ENCODE measurements around the gene TPO.
A peak's percentile ranks its signal among the peaks of the same experiment; 100 is the strongest.

The TPO gene

DNA sequence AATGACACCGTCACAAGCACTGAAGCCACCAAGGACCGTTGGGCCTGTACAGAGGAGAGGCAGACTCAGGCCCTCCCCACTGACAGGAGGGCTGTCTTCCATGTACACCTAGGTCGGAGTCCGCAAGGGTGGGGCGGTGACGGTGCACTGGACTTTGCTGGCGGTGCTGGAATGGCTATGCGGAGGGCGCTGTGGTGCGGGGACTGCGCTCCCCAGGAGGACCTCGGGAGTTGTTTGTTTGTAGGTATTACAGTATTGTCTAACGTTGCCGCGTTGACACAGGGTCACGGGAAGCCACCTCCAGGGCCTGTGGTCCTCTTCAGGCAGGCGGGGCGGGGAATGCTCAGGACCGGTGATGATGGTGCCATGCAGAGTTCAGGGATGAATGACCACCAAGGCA, 126.2 kb downstream of the TPO start:
- DNase-seq, result no peak

DNA sequence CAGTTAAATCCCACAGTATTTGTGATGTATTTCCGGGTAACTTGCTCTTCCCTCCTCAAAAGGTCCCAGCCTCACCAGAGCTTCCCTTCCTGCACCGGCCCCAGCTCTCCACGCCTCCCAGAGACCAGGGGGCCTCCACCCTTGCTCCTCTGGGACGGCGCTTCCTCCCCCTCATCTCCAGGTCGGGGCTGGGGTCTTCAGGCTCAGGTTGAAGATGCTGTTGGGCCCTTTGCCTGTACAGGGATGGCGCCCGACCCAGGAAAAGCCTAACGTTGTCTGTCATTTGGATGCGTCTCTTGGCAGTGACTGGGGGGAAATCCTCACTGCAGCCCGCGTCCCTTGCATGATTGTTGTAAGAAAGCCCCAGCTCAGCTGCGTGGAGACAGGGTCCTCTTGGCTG, 126.7 kb downstream of the TPO start:
- no peak for DNase-seq

- no peak for DNase-seq
These were observed 127.2 kb downstream of the TPO start for GRCh38 chr2:1540481-1540880.

DNA sequence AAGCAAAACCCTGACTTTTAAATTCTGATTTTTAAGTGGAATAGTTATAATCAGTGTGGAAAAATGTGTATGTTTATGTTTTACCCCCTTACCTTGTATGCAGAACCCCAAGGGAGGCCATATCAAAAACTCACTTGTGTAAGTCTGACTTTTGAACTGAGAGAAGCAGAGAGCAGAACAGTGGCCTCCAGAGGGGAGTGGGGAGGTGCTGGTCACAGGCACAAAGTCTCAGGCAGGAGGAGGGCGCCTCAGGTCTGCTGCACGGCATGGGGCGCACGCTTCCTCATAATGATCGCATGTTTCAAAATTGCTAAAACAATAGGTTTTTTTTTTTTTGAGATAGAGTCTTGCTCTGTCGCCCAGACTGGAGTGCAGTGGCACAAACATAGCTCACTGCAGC, 127.8 kb downstream of the TPO start:
- no peak for DNase-seq

DNA sequence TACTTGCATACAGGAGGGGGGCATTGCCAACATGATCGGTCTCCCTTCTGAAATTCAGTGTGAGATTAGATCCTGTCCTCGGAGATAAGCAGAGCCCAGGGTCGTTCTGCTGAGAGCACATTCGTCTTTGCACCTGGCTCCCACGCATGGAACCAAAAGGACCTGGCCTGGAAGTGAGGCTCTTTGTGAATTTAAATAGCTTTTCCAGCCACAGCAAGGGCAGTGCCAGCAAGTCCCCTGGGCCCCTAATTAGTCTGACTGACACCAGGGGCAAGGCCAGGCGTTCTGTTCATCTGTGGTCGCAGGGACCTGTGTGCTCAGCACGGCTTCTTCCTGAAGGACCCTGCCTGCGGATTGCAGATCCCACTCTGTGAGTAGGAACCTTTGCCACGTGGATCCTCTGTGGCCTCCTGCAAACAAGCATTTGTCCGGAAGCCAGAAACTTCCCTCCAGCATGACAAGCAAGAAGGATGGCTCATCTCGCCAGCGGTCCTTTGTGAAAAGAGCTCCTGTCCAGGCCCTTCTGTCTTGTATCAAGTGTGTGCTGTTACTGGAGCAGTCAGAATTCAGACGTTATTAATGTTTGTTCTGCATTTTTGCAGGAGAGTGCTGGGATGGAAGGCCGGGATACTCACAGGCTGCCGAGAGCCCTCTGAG, 128.7 kb downstream of the TPO start:
- DNase-seq, result no peak

- no peak for DNase-seq
These were observed 129.7 kb downstream of the TPO start for GRCh38 chr2:1542971-1543370.

DNA sequence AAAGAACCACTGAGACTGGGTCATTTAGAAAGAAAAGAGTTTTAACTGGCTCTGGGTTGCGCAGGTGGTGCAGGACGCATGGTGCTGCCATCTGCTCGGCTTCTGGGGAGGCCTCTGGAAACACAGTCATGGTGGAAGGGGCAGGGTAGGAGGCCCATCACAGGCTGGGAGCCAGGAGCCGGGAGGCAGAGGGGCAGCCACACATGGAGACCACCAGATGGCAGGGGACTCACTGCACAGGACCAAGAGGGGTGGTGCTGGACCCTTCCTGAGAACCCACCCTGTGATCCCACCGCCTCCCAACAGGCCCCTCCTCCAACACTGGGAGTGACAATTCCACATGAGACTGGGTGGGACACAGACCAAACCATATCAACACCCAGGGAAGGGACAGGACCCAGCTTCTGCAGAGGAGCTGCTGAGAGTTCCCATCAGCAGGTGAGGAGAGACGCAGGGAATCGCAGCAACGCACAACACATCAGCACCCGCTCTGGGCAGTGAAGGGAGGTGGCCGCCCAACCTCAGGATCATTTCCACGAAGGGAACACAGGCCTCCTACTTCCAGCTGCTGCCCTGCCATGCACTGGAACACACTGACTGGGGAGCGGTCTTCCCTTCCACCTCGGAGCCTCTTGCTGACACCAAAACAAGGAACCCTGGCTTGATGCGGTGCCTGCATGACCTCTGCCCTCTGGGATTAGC, 130.7 kb downstream of the TPO start:
- DNase-seq, result no peak

- no peak for DNase-seq
These were observed 131.3 kb downstream of the TPO start for GRCh38 chr2:1544478-1545069.

GRCh38 chr2:1546023-1546591, 132.8 kb downstream of the TPO start:
- DNase-seq, result peak; percentile 71

- DNase-seq, result no peak
These were observed 133.6 kb downstream of the TPO start for GRCh38 chr2:1546901-1547300.

- no peak for DNase-seq
These were observed 135.8 kb downstream of the TPO start for GRCh38 chr2:1548910-1549673.

DNA sequence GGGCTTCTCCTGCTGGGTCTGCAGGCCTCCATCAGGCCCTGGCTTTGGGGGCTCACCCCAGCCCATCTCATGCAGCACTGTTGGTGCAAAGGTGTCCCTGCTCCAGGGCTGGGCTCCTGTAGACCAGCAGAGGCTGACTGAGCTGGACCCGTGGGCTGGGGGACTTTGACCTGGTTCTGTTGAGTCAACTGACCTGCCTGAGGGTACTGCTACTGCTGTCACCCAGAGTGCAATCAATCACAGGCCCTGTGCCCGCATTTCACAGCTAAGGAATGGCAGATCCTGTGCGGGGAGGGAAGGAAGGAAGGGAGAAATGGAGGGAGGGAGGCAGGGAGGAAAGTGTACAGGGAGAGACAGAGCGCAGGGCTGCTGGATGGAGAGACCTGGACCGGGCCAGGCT, 136.8 kb downstream of the TPO start:
- no peak for DNase-seq

DNA sequence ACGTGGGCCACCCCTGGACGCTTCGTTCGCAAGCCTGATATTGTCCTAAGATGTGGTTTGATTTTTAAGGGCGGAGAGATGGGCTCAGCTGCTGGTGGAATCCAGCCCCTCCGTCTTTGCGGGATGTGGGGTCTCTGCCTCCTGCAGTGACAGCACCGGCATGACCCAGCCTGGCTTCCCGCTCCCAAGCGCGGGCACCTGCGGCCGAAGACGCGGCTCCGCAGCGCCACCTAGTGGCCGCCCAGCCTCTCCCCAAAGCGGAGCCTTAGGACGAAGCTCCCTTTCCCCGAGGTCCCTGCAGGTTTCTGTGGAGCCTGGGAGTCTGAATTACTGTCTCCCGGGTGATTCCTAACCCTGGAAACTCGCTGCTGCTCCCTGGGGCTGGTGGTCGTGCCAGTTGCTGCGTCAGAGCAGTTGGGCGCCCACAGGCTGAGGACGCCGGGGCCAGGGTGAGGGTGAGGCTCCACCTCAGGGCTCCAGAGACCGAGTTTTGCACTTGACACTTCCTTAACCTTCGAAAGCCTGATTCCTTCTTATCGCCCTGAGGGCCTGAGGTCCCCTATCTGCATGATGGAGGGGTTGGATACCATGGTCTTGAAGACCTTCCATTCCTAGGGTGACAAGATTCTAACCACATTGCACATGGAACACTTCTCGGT, 137.5 kb downstream of the TPO start:
- peak; percentile 70 for DNase-seq

DNA sequence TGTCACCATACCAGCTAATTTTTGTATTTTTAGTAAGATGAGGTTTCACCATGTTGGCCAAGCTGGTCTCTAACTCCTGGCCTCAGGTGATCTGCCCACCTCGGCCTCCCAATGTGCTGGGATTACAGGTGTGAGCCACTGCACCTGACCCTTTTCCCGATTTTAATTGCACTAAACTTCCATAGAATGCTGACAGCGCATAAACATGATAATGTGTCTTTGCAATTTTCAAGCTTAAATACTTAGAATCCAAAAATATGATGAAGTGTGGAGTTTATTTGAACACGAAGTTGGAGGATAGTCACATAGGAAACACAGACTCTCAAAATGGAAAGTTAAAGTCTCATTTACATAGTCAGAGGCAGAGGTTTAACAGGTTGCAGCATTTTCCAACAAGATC, 138.6 kb downstream of the TPO start:
- DNase-seq, result no peak

DNA sequence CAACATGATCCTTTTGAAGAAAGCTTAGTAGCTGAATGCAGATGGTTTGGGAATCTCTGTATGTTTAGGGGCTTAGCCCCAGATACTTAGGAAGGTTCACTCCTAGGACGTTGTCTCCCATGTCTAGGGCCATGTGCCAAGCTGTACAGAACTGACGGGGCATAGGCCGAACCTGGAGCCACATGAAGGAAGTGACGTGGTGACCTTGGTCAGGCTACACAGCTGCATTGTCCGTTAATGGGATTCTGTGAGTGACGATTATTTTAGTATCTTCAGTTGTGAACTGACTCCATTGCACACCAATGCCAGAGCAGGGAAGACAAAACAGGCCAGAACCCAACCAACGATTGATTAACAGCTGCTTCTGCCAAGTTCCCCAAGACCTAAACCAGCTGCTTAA, 139.3 kb downstream of the TPO start:
- DNase-seq, result no peak

GRCh38 chr2:1553671-1554295, 140.5 kb downstream of the TPO start:
- no peak for DNase-seq

DNA sequence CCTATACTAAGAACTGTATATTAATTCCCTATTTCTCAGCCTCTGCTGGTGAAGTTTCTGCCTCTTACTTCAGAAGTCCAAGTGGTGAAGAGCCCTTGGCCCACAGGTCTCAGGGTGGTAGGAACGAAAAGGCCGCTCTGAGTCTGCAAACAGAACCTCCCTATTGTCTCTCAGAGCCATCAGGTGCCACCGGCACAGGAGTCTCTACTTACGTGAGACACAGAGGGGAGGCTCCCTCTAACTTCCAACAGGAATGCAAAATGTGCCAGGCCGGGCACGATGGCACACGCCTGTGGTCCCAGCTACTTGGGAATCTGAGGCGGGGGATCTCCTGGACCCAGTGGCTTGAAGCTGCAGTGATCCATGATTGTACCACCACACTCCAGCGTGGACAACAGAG, 143.0 kb downstream of the TPO start:
- no peak for DNase-seq

- DNase-seq, result no peak
These were observed 143.7 kb downstream of the TPO start for GRCh38 chr2:1556776-1557466.

- no peak for DNase-seq
These were observed 144.2 kb downstream of the TPO start for GRCh38 chr2:1557467-1557820.

DNA sequence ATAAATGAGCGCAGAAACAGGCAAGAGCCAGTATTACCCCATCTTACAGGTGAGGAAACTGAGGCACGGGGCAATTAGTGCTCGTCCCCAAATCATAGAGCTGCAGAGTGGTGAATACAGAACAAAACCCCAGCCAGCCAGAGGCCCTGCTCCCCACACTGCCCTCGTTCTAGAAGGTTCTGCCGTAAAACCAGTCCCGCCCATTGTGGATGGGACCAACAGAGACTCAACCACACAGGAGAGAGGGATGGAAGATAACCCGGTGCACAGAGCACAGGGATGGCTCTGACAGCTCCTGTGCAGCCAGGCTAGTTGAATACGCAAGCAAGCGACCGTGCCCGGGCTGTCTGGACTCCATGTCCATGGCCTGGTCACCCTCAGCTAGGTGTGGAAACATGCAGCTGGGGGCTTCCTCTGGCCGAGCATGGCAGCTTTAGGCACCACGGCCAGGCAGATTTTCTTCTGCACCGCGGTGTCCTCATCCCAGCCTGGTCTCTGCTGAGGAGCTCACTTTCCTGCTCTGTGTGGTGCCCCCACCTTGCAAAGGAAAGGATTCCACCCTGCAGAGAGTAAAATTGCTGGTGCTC, 146.4 kb downstream of the TPO start:
- no peak for DNase-seq

GRCh38 chr2:1561259-1561658, 148.0 kb downstream of the TPO start:
- DNase-seq, result no peak

Measured in hematopoietic multipotent progenitor cell treated with erythropoietin and hydrocortisone succinate and interleukin-3 and kit ligand, for 6 days (in vitro differentiated cells).